IPS-18c (cell line): ENCODE data around the gene PXK.

Experiments used
- H3K4me3 ChIP-seq: 2 replicates; pipeline ENCODE4 v1.7.0; 2013; ENCODE audit warnings: low read depth, mild to moderate bottlenecking, low read length, moderate library complexity; ENCODE audit not compliant: insufficient read depth
- H3K9me3 ChIP-seq: one replicate; pipeline ENCODE4 v1.6.1; 2013; ENCODE audit warnings: mild to moderate bottlenecking, low read length, moderate library complexity; ENCODE audit not compliant: control insufficient read depth, insufficient read depth

Gene PXK

DNA sequence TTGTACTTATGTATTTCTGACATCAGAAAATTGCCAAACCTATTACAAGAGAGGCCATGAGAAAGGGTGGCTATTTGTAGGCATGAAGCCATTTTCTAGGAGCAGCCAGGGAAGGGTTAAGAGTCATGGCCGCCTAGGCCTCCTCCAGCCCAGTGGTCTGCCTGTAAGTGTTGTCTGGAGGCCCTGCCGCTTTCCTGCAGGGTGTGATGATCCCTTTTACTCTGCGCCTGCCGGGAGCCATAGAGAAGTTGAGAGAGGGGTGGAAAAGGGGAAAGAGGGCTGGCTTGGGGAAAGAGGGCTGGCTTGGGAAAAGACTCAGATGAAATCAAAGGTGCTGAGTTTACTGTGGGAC is 130.1 kb downstream of the PXK start:
- Histone ChIP-seq H3K9me3 (peaks cover 2% of the 10 kb centered on the region), H3K4me3 (no peak overlapping the region)

- no peak overlapping the region for H3K4me3 ChIP-seq
These were observed 130.7 kb downstream of the PXK start for GRCh38 chr3:58463181-58463941.

GRCh38 chr3:58463942-58464271 is 131.2 kb downstream of the PXK start:
- Histone ChIP-seq H3K4me3 (no peak overlapping the region), H3K9me3 (peaks cover 2% of the 10 kb centered on the region)

More at GRCh38 chr3:58463181-58463941, 130.7 kb downstream of the PXK start:
- H3K9me3 ChIP-seq: peaks cover 2% of the 10 kb centered on the region

- peaks cover 2% of the 10 kb centered on the region for H3K9me3 ChIP-seq
- H3K4me3 ChIP-seq: no peak overlapping the region
These were observed 132.2 kb downstream of the PXK start for GRCh38 chr3:58464866-58465265.

DNA sequence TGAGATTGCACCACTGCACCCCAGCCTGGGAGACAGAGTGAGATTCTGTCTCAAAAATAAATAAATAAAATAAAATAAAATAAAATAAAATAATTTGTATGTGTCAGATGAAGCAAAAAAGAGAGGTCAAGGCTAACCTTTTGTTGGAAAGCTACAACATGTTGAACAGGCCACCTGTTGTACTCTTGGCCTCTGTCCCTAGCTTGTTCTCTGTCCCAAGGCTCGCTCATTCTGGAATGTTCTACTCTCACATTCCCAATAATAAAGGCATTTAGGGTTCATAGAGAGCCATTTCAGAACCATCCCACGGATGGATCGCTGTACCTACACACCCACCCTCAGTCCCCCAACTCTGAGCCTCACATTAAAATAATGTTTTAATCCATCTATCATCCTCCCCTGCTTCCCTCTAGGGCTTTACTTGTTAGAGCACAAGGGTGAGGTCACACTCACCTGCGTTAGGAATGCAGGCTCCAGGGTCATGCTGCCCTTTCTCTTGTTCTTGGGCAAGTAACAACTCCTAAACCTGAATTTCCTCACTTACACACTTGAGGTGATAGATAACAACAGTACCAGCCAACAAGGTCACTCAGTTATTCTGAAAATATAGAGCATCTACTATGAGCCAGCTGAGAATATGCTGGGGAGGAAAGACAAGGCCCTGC is 134.3 kb downstream of the PXK start:
- Histone ChIP-seq H3K9me3 (peaks cover 2% of the 10 kb centered on the region), H3K4me3 (no peak overlapping the region)

- H3K9me3 ChIP-seq: no peaks in the 10 kb centered on the region
These were observed 136.4 kb downstream of the PXK start for GRCh38 chr3:58469096-58469495.

DNA sequence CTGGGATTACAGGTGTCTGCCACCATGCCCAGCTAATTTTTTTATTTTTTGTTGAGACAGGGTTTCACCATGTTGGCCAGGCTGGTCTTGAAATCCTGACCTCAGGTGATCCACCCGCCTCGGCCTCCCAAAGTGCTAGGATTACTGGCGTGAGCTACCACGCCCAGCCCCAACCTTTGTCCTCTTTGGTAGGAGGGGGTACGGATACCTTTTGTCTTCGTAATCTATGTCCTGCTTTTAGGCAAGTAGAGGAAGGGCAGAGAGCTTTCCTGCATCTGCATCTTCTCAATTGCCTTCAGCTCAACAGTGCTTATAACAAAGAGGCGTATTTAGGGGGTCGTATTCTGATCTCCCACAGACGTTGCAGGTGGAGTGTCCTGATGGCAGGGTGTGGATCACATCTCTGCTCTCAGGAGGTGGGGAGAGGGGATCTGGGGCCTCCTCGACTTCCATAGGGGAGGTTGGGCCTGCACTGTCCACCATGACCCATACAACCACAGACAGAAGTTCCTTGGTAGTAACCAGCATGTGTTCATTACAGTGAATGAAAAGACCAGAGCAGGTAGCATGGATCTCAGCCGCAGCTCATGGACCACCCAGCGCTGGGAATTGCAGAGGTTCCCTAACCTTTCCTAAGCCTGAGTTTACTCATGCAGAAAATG is 137.8 kb downstream of the PXK start:
- H3K9me3 ChIP-seq: no peaks in the 10 kb centered on the region

More at GRCh38 chr3:58469096-58469495, 136.4 kb downstream of the PXK start:
- no peak overlapping the region for H3K4me3 ChIP-seq

DNA sequence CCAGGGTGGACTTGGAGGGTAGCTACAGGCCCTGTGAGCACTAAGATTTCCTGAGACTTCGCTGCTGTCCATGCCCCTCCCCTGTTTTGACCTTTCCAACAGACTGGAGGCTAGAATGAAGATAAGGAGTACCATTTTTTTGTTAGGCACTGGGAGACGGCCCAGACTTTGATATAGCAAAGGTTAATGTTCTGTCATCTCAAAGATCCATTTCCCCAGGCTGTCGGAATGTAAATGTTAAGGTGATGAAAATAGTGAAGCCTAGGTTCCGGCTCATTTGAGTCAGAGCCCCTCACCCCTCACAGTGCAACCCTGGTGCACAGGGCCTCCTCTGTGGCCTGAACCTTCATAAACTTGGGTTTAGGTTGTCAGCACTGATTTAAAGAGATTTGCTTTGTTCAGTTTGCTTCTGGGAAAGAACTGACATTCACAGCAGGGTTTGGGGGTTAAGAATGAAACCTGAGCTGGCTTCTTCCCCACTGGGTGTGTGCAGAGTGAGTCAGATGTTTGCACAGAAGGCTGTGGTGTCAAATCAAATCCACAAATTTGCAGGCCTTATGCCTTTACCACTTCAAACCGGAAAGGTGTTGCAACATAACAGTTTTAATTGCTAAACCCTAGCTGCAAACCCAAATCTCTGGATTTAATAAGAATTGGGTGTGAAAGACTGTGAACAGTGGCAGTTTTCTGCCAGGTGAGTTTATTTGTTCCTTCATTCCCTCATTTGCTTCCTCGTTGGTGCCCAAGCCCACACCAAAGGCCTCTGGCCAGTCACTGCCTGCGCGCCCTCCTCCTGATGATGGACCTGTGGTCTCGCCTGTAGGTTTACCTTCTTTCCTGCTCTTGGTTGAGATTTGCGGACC is 138.6 kb downstream of the PXK start:
- Histone ChIP-seq H3K4me3 (no peak overlapping the region), H3K9me3 (no peaks in the 10 kb centered on the region)

More for the DNA sequence above, 137.8 kb downstream of the PXK start:
- H3K4me3 ChIP-seq: no peak overlapping the region

DNA sequence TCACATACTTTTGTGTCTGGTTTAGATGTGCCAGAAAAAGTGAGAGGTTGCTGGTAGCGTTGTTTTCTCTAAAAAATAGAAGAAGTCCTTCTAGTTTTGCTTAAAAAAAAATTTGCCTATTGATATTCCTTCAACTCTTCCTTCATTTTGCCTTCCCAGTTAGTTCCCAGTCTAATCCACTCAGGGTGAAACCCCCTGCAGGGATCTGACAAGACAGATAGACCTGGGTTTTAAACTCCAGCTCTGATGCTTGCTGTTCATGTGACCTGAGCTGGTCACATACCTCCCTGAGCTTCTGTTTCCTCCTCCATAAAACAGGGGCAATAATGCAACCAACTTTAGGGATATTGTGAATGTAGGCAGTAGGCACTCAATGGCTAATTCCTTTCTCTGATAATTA is 140.6 kb downstream of the PXK start:
- H3K9me3 ChIP-seq: no peaks in the 10 kb centered on the region
- H3K4me3 ChIP-seq: no peak overlapping the region

DNA sequence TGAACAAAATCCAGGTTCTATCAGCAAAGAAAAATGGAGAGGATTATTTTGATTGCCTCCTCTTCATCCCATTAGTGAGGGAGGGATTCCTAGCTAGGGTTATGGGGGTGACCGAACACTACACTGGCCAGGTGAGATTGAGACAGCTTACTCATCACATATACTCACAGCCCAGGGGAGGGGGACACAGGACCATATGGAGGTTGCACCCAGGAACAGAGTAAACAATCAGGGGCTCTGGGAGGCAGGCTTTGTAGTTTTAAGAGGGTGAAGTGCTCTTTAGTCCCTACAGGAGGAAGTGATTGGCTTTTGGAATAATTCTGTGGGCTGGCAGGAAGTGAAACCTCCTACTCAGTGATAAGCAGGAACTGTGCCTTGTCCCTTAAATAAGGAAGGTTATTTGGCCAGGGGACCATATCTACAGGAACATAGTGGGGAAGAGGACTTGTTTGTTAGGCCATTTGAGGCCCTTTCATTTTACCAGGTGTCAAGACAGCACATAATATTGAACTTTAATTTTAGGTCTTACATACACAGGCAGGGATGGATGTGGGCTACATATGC is 141.7 kb downstream of the PXK start:
- Histone ChIP-seq H3K4me3 (no peak overlapping the region), H3K9me3 (no peaks in the 10 kb centered on the region)

GRCh38 chr3:58474967-58475578 is 142.4 kb downstream of the PXK start:
- no peaks in the 10 kb centered on the region for H3K9me3 ChIP-seq
- no peak overlapping the region for H3K4me3 ChIP-seq
